ENCODE data around the gene UBXN2A.
A peak's percentile ranks its signal among the peaks of the same experiment; 100 is the strongest.

Gene UBXN2A

DNA sequence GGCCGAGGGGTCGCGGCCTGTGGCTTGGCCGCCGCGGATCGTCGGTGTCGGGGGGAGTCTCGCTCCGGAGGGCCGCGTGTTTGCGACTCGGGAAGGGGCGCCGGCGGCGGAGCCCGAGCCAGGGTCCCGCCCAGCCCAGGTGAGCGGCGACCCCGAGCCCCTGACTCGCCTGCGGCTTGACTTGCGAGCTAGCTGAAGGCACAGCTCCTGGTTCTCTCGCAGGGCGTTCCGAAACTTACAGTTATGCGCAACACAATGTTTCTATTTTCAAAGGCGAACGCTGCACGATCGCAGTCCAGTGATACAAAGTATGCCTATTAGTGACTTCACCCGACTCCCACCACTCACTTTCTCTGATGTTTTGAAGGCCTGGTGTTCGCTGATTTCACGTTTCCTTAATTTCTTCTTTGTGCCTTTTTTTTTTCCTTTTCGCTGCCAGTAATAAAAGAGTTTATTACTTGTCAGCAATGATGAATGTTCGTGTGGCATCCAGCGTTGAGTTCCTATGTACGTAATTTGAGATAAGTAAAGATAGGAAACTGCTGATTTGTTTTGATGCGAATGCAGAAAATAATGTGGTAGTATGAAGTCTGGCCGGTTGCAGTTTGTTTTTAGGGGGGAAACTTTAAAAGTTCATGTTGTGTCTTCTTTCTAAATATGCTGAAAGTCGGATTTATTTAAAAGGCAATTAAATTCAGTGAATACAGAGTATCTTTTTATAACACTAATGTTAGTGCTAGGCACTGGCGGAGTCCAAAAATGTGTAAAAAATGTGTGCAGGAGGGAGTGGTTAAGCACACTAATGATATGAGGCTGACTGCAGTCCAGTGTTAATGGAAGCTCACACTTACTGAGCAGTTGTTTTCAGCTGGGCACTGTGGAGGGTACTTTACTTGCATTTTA lies 706 bp downstream of the UBXN2A start (continued):
- TF ChIP-seq ZNF423 (tag by site-specific recombination; IDR thresholded peaks at IDR 0.05): no peak
- TF ChIP-seq, protein P1, sequence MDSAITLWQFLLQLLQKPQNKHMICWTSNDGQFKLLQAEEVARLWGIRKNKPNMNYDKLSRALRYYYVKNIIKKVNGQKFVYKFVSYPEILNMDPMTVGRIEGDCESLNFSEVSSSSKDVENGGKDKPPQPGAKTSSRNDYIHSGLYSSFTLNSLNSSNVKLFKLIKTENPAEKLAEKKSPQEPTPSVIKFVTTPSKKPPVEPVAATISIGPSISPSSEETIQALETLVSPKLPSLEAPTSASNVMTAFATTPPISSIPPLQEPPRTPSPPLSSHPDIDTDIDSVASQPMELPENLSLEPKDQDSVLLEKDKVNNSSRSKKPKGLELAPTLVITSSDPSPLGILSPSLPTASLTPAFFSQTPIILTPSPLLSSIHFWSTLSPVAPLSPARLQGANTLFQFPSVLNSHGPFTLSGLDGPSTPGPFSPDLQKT (IDR thresholded peaks at IDR 0.05; ENCODE audit: borderline replicate concordance, low read depth, low read length): no peak
- TF ChIP-seq ZNF169 (tag by site-specific recombination; IDR thresholded peaks at IDR 0.05): no peak
- TF ChIP-seq, protein P2, sequence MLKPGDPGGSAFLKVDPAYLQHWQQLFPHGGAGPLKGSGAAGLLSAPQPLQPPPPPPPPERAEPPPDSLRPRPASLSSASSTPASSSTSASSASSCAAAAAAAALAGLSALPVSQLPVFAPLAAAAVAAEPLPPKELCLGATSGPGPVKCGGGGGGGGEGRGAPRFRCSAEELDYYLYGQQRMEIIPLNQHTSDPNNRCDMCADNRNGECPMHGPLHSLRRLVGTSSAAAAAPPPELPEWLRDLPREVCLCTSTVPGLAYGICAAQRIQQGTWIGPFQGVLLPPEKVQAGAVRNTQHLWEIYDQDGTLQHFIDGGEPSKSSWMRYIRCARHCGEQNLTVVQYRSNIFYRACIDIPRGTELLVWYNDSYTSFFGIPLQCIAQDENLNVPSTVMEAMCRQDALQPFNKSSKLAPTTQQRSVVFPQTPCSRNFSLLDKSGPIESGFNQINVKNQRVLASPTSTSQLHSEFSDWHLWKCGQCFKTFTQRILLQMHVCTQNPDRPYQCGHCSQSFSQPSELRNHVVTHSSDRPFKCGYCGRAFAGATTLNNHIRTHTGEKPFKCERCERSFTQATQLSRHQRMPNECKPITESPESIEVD (tag by site-specific recombination; IDR thresholded peaks at IDR 0.05): peak; percentile 60
- no peak for TF ChIP-seq ZBTB1 (tag by site-specific recombination; IDR thresholded peaks at IDR 0.05)
- 0 out of 2 replicates have a peak, but pooled peaks have one; percentile 30 for TF ChIP-seq ZEB2 (tag by site-specific recombination; IDR thresholded peaks at IDR 0.05)
- no peak for TF ChIP-seq ZNF768 (tag by site-specific recombination; IDR thresholded peaks at IDR 0.05)
- 0 out of 2 replicates have a peak, but pooled peaks have one; percentile 10 for TF ChIP-seq GFI1B (tag by site-specific recombination; IDR thresholded peaks at IDR 0.05)
- no peak for TF ChIP-seq ZNF555 (tag by site-specific recombination; conservative IDR thresholded peaks at IDR 0.05)
- no peak for TF ChIP-seq ZNF114 (tag by site-specific recombination; IDR thresholded peaks at IDR 0.05)
- TF ChIP-seq ZBTB17 (tag by site-specific recombination; IDR thresholded peaks at IDR 0.05): peak; percentile 66
- TF ChIP-seq SCRT2 (tag by site-specific recombination; IDR thresholded peaks at IDR 0.05): 0 out of 2 replicates have a peak, but pooled peaks have one; percentile 51
- TF ChIP-seq WT1 (tag by site-specific recombination; IDR thresholded peaks at IDR 0.05): no peak
- no peak for TF ChIP-seq ZNF239 (tag by site-specific recombination; IDR thresholded peaks at IDR 0.05)
- peak; percentile 56 for TF ChIP-seq SP7 (tag by site-specific recombination; IDR thresholded peaks at IDR 0.05)
- no peak for TF ChIP-seq ZNF157 (tag by site-specific recombination; IDR thresholded peaks at IDR 0.05)
- peak; percentile 54; the same call in 1 of the 2 replicates for TF ChIP-seq ZNF335 (tag by site-specific recombination; conservative IDR thresholded peaks at IDR 0.05)
- no peak for TF ChIP-seq TCF7L2 (IDR thresholded peaks at IDR 0.05; ENCODE audit: borderline replicate concordance, low read depth, low read length)
- no peak for TF ChIP-seq SALL2 (tag by site-specific recombination; IDR thresholded peaks at IDR 0.05; ENCODE audit: borderline replicate concordance)
- no peak for TF ChIP-seq ZNF600 (tag by site-specific recombination; IDR thresholded peaks at IDR 0.05)
- no peak for TF ChIP-seq ZNF433 (tag by site-specific recombination; IDR thresholded peaks at IDR 0.05; ENCODE audit: low read depth)
- TF ChIP-seq, protein P3, sequence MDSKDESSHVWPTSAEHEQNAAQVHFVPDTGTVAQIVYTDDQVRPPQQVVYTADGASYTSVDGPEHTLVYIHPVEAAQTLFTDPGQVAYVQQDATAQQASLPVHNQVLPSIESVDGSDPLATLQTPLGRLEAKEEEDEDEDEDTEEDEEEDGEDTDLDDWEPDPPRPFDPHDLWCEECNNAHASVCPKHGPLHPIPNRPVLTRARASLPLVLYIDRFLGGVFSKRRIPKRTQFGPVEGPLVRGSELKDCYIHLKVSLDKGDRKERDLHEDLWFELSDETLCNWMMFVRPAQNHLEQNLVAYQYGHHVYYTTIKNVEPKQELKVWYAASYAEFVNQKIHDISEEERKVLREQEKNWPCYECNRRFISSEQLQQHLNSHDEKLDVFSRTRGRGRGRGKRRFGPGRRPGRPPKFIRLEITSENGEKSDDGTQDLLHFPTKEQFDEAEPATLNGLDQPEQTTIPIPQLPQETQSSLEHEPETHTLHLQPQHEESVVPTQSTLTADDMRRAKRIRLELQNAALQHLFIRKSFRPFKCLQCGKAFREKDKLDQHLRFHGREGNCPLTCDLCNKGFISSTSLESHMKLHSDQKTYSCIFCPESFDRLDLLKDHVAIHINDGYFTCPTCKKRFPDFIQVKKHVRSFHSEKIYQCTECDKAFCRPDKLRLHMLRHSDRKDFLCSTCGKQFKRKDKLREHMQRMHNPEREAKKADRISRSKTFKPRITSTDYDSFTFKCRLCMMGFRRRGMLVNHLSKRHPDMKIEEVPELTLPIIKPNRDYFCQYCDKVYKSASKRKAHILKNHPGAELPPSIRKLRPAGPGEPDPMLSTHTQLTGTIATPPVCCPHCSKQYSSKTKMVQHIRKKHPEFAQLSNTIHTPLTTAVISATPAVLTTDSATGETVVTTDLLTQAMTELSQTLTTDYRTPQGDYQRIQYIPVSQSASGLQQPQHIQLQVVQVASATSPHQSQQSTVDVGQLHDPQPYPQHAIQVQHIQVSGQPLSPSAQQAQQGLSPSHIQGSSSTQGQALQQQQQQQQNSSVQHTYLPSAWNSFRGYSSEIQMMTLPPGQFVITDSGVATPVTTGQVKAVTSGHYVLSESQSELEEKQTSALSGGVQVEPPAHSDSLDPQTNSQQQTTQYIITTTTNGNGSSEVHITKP (tag by site-specific recombination; IDR thresholded peaks at IDR 0.05): peak; percentile 56
- peak; percentile 31; the same call in 1 of the 2 replicates for TF ChIP-seq ZBTB8A (tag by site-specific recombination; IDR thresholded peaks at IDR 0.05)
- TF ChIP-seq ZNF175 (tag by site-specific recombination; IDR thresholded peaks at IDR 0.05): no peak
- TF ChIP-seq, protein P4, sequence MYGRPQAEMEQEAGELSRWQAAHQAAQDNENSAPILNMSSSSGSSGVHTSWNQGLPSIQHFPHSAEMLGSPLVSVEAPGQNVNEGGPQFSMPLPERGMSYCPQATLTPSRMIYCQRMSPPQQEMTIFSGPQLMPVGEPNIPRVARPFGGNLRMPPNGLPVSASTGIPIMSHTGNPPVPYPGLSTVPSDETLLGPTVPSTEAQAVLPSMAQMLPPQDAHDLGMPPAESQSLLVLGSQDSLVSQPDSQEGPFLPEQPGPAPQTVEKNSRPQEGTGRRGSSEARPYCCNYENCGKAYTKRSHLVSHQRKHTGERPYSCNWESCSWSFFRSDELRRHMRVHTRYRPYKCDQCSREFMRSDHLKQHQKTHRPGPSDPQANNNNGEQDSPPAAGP (tag by site-specific recombination; IDR thresholded peaks at IDR 0.05): no peak
- no peak for TF ChIP-seq ZNF211 (tag by site-specific recombination; IDR thresholded peaks at IDR 0.05; ENCODE audit: low read depth)
- no peak for TF ChIP-seq ZNF311 (tag by site-specific recombination; IDR thresholded peaks at IDR 0.05; ENCODE audit: borderline replicate concordance)
- no peak for TF ChIP-seq GLI4 (tag by site-specific recombination; IDR thresholded peaks at IDR 0.05)
- peak; percentile 72 for TF ChIP-seq ZBTB20 (tag by site-specific recombination; IDR thresholded peaks at IDR 0.05)
- TF ChIP-seq ZNF133 (tag by site-specific recombination; IDR thresholded peaks at IDR 0.05): no peak
- TF ChIP-seq, protein P5, sequence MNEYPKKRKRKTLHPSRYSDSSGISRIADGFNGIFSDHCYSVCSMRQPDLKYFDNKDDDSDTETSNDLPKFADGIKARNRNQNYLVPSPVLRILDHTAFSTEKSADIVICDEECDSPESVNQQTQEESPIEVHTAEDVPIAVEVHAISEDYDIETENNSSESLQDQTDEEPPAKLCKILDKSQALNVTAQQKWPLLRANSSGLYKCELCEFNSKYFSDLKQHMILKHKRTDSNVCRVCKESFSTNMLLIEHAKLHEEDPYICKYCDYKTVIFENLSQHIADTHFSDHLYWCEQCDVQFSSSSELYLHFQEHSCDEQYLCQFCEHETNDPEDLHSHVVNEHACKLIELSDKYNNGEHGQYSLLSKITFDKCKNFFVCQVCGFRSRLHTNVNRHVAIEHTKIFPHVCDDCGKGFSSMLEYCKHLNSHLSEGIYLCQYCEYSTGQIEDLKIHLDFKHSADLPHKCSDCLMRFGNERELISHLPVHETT (tag by site-specific recombination; IDR thresholded peaks at IDR 0.05): no peak

Measured in HEK293 (cell line).